ENCODE data around the gene ZNF738.
"Not testable (repeated sequence)": the region's sequence is repeated elsewhere in the genome, so short reads cannot be mapped to it uniquely, and the experiment has no call there.

Gene ZNF738

GRCh38 chr19:21358768-21359451 lies at the start of gene ZNF738:
ZNF738 (plus strand) TSS chr19:21359000; CDS start chr19:21359141, 141 bp downstream.
- Histone ChIP-seq H3K36me3 (peaks cover 38% of the 10 kb centered on the region), H4K20me1 (no peaks in the 10 kb centered on the region), H3K27me3 (no peaks in the 10 kb centered on the region), H3K4me3 (peak within 1 kb of the TSS; percentile 96), H3K9me3 (peaks cover 47% of the 10 kb centered on the region), H3K4me1 (peaks cover 6% of the 10 kb centered on the region; the same call in 1 of the 2 replicates), H3K9ac (peak within 1 kb of the TSS; percentile 98), H3K27ac (peak within 1 kb of the TSS; percentile 97), H3K4me2 (peak within 1 kb of the TSS; percentile 66)
- TF ChIP-seq Cebpa-rat (IDR thresholded peaks at IDR 0.05) = no peak

GRCh38 chr19:21312807-21313206 lies 46.0 kb upstream of the ZNF738 start:
- H3K9ac ChIP-seq, H3K4me2 ChIP-seq, H3K27ac ChIP-seq, H3K4me1 ChIP-seq, H3K27me3 ChIP-seq, H3K4me3 ChIP-seq: not testable (repeated sequence)
- Histone ChIP-seq H4K20me1 (peaks cover 30% of the 10 kb centered on the region), H3K36me3 (peaks cover 92% of the 10 kb centered on the region), H3K9me3 (peaks cover 83% of the 10 kb centered on the region)

- Histone ChIP-seq H3K36me3 (peaks cover 91% of the 10 kb centered on the region), H3K4me1 (no peaks in the 10 kb centered on the region), H3K4me2 (no peak overlapping the region), H3K4me3 (no peak overlapping the region), H3K9ac (no peak overlapping the region), H4K20me1 (peaks cover 37% of the 10 kb centered on the region), H3K9me3 (peaks cover 86% of the 10 kb centered on the region), H3K27me3 (no peaks in the 10 kb centered on the region), H3K27ac (no peak overlapping the region)
- no peak for TF ChIP-seq Cebpa-rat (IDR thresholded peaks at IDR 0.05)
These were observed 44.1 kb upstream of the ZNF738 start for GRCh38 chr19:21314676-21315075.

- H3K9me3 ChIP-seq = peaks cover 93% of the 10 kb centered on the region
- no peaks in the 10 kb centered on the region for H3K4me1 ChIP-seq
- no peak overlapping the region for H3K4me3 ChIP-seq
- no peaks in the 10 kb centered on the region for H3K27me3 ChIP-seq
- no peak overlapping the region for H3K4me2 ChIP-seq
- H4K20me1 ChIP-seq = peaks cover 36% of the 10 kb centered on the region
- H3K9ac ChIP-seq = no peak overlapping the region
- no peak overlapping the region for H3K27ac ChIP-seq
- TF ChIP-seq Cebpa-rat (IDR thresholded peaks at IDR 0.05) = no peak
- peaks cover 90% of the 10 kb centered on the region for H3K36me3 ChIP-seq
These were observed 41.0 kb upstream of the ZNF738 start for GRCh38 chr19:21317821-21318220.

- H4K20me1 ChIP-seq = peaks cover 22% of the 10 kb centered on the region; the same call in 1 of the 2 replicates
These were observed 37.7 kb upstream of the ZNF738 start for GRCh38 chr19:21321134-21321533.

GRCh38 chr19:21321996-21322395 lies 36.8 kb upstream of the ZNF738 start:
- no peak for TF ChIP-seq Cebpa-rat (IDR thresholded peaks at IDR 0.05)
- Histone ChIP-seq H3K36me3 (peaks cover 95% of the 10 kb centered on the region), H3K9me3 (peaks cover 97% of the 10 kb centered on the region), H3K4me3 (no peak overlapping the region), H3K27me3 (no peaks in the 10 kb centered on the region), H4K20me1 (peaks cover 22% of the 10 kb centered on the region; the same call in 1 of the 2 replicates), H3K4me2 (no peak overlapping the region), H3K4me1 (no peaks in the 10 kb centered on the region), H3K27ac (no peak overlapping the region), H3K9ac (no peak overlapping the region)

More at GRCh38 chr19:21321134-21321533, 37.7 kb upstream of the ZNF738 start:
- no peak for TF ChIP-seq Cebpa-rat (IDR thresholded peaks at IDR 0.05)
- Histone ChIP-seq H3K4me2 (no peak overlapping the region), H3K36me3 (peaks cover 95% of the 10 kb centered on the region), H3K27ac (no peak overlapping the region), H3K4me1 (no peaks in the 10 kb centered on the region), H3K9ac (no peak overlapping the region), H3K9me3 (peaks cover 97% of the 10 kb centered on the region), H3K27me3 (no peaks in the 10 kb centered on the region), H3K4me3 (no peak overlapping the region)

- Histone ChIP-seq H3K4me1 (peaks cover 3% of the 10 kb centered on the region), H3K9me3 (peaks cover 97% of the 10 kb centered on the region), H3K4me3 (no peak overlapping the region), H3K4me2 (no peak overlapping the region), H3K27me3 (no peaks in the 10 kb centered on the region), H3K27ac (no peak overlapping the region), H3K36me3 (peaks cover 95% of the 10 kb centered on the region), H4K20me1 (peaks cover 20% of the 10 kb centered on the region; the same call in 1 of the 2 replicates), H3K9ac (no peak overlapping the region)
- no peak for TF ChIP-seq Cebpa-rat (IDR thresholded peaks at IDR 0.05)
These were observed 36.3 kb upstream of the ZNF738 start for GRCh38 chr19:21322528-21322927.

- no peak overlapping the region for H3K4me2 ChIP-seq
- H4K20me1 ChIP-seq = peaks cover 15% of the 10 kb centered on the region; the same call in 1 of the 2 replicates
- no peak overlapping the region for H3K27ac ChIP-seq
- H3K36me3 ChIP-seq = peaks cover 94% of the 10 kb centered on the region
- peaks cover 93% of the 10 kb centered on the region for H3K9me3 ChIP-seq
- 0 out of 2 replicates have a peak overlapping the region, but pooled peaks have one; percentile 7 for H3K4me3 ChIP-seq
- H3K9ac ChIP-seq = no peak overlapping the region
- no peaks in the 10 kb centered on the region for H3K27me3 ChIP-seq
- TF ChIP-seq Cebpa-rat (IDR thresholded peaks at IDR 0.05) = no peak
- peaks cover 8% of the 10 kb centered on the region for H3K4me1 ChIP-seq
These were observed 35.8 kb upstream of the ZNF738 start for GRCh38 chr19:21323000-21323399.

GRCh38 chr19:21326169-21326568 lies 32.6 kb upstream of the ZNF738 start:
- Histone ChIP-seq H3K4me3 (peak overlapping the region; percentile 39), H3K27ac (no peak overlapping the region), H3K27me3 (no peaks in the 10 kb centered on the region), H3K9me3 (peaks cover 63% of the 10 kb centered on the region), H3K4me2 (no peak overlapping the region), H3K9ac (no peak overlapping the region), H3K4me1 (peaks cover 15% of the 10 kb centered on the region), H3K36me3 (peaks cover 65% of the 10 kb centered on the region), H4K20me1 (peaks cover 10% of the 10 kb centered on the region; the same call in 1 of the 2 replicates)
- no peak for TF ChIP-seq Cebpa-rat (IDR thresholded peaks at IDR 0.05)

GRCh38 chr19:21328406-21328805 lies 30.4 kb upstream of the ZNF738 start:
- TF ChIP-seq Cebpa-rat (IDR thresholded peaks at IDR 0.05) = no peak
- Histone ChIP-seq H3K27me3 (no peaks in the 10 kb centered on the region), H3K4me1 (peaks cover 15% of the 10 kb centered on the region), H3K36me3 (peaks cover 44% of the 10 kb centered on the region), H3K9ac (peak overlapping the region; percentile 99), H4K20me1 (no peaks in the 10 kb centered on the region), H3K9me3 (peaks cover 63% of the 10 kb centered on the region), H3K4me3 (peak overlapping the region; percentile 91), H3K27ac (peak overlapping the region; percentile 99), H3K4me2 (peak overlapping the region; percentile 88)

Data from BLaER1 (cell line).